Prostate gland (tissue), 2 donors: Measurements from ENCODE around the gene SUCLG1. TPM values are rescaled to one million over a fixed set of nuclear protein-coding genes. Genes with fewer than 3 reads are reported as not detected.

Experiments
- DNase-seq: peaks from one replicate; pipeline ENCODE4 v3.0.0-alpha.2; 2019; ENCODE audit warnings: low spot score
- H3K27ac ChIP-seq, 2 donors: fragments of 200-600 bp; sonication (generic); 2 replicates each; pipeline ENCODE4 v1.5.1; 2017 to 2019
- H3K27me3 ChIP-seq: fragments of 200-600 bp; sonication (generic); replicated peaks from 2 replicates; pipeline ENCODE4 v1.5.1; 2019; ENCODE audit not compliant: insufficient read depth
- H3K36me3 ChIP-seq, 2 donors: fragments of 200-600 bp; sonication (generic); 1 replicate in 1 of 2; 2 replicates in 1 of 2; pipeline versions ENCODE4 v1.5.1 to v1.8.1; 2017 to 2019
- H3K4me1 ChIP-seq: fragments of 200-600 bp; sonication (generic); replicated peaks from 2 replicates; pipeline ENCODE4 v1.5.1; 2019
- H3K4me3 ChIP-seq, 2 donors: fragments of 200-600 bp; sonication (generic); 2 replicates each; pipeline ENCODE4 v1.5.1; 2017 to 2019
- H3K9me3 ChIP-seq: fragments of 200-600 bp; sonication (generic); 2 replicates; pipeline ENCODE4 v1.5.1; 2017
- CTCF ChIP-seq, 4 experiments: fragments of 200-600 bp in 2 of 4; fragments of 450-650 bp in 2 of 4; sonication (generic) in 2 of 4; IDR thresholded peaks; 1 replicate in 3 of 4; 2 replicates in 1 of 4; pipeline ENCODE4 v1.5.1; 2016 to 2019; ENCODE audit warnings: antibody characterized with exemption in 4 of 4, mild to moderate bottlenecking in 2 of 4, moderate library complexity in 2 of 4
- POLR2A ChIP-seq: fragments of 450-650 bp; IDR thresholded peaks from one replicate; pipeline ENCODE4 v1.6.1; 2016; ENCODE audit warnings: antibody characterized with exemption, mild to moderate bottlenecking
- POLR2AphosphoS5 ChIP-seq: sonication (generic); formaldehyde crosslinking; IDR thresholded peaks from one replicate; pipeline ENCODE4 v1.6.1; 2017; ENCODE audit warnings: antibody characterized with exemption
- WGBS: methylation state at CpG from one replicate; pipeline ENCODE4 v1.1.5; 2018; 5-methylcytosine and 5-hydroxymethylcytosine counted together
- intact Hi-C: fragments of 100-400 bp; cut with DNase I; formaldehyde crosslinking; loops from one replicate; pipeline ENCODE4 v1.14.2; 2022
- total RNA-seq, 2 donors: library from RNA; depleted of rRNA; stranded (reverse); fragments of >200 nt; gene quantifications; one replicate each; pipeline ENCODE4 v1.1.0, GENCODE V29; 2016

Gene SUCLG1
- total RNA-seq, 2 donors from 2014 or later: 50.3 to 92.2 TPM

- 76% methylated on average over 3 of the region's 3 CpGs for WGBS
- intact Hi-C loops: no loop called here
Observed at GRCh38 chr2:84449055-84449454, 10.0 kb downstream of the SUCLG1 start.

GRCh38 chr2:84443477-84443876 lies 15.6 kb downstream of the SUCLG1 start:
- Histone ChIP-seq H3K36me3 (no peaks in the 10 kb centered on the region), H3K4me3 (no peak overlapping the region), H3K27me3 (no peaks in the 10 kb centered on the region), H3K9me3 (no peaks in the 10 kb centered on the region), H3K27ac (no peak overlapping the region), H3K4me1 (no peaks in the 10 kb centered on the region)
- no peak for DNase-seq
- no peak for TF ChIP-seq POLR2AphosphoS5
- TF ChIP-seq CTCF (IDR thresholded peaks at IDR 0.05): no peak
- TF ChIP-seq POLR2A: no peak
- intact Hi-C loops: no loop called here

More at GRCh38 chr2:84449055-84449454, 10.0 kb downstream of the SUCLG1 start:
- Histone ChIP-seq H3K36me3 (no peaks in the 10 kb centered on the region), H3K27ac (no peak overlapping the region), H3K27me3 (no peaks in the 10 kb centered on the region), H3K4me1 (no peaks in the 10 kb centered on the region), H3K9me3 (no peaks in the 10 kb centered on the region), H3K4me3 (no peak overlapping the region)
- no peak for DNase-seq
- TF ChIP-seq CTCF (IDR thresholded peaks at IDR 0.05) (no peak), POLR2AphosphoS5 (no peak), POLR2A (no peak)

GRCh38 chr2:84442888-84443287 lies 16.2 kb downstream of the SUCLG1 start:
- Histone ChIP-seq H3K4me3 (no peak overlapping the region), H3K4me1 (no peaks in the 10 kb centered on the region), H3K27ac (no peak overlapping the region), H3K27me3 (no peaks in the 10 kb centered on the region), H3K36me3 (no peaks in the 10 kb centered on the region), H3K9me3 (no peaks in the 10 kb centered on the region)
- DNase-seq: no peak
- TF ChIP-seq CTCF (IDR thresholded peaks at IDR 0.05): no peak
- TF ChIP-seq POLR2A: no peak
- no peak for TF ChIP-seq POLR2AphosphoS5
- intact Hi-C loops: no loop called here
- 90% methylated on average over 3 of the region's 3 CpGs for WGBS

GRCh38 chr2:84441505-84441904 lies 17.6 kb downstream of the SUCLG1 start:
- H3K9me3 ChIP-seq: no peaks in the 10 kb centered on the region
- H3K27ac ChIP-seq: no peak overlapping the region
- H3K36me3 ChIP-seq: no peaks in the 10 kb centered on the region
- no peak overlapping the region for H3K4me3 ChIP-seq
- DNase-seq: no peak
- no peaks in the 10 kb centered on the region for H3K27me3 ChIP-seq
- 92% methylated on average over 1 of the region's 1 CpG for WGBS
- intact Hi-C loops: no loop called here
- H3K4me1 ChIP-seq: no peaks in the 10 kb centered on the region
- no peak for TF ChIP-seq POLR2A
- TF ChIP-seq CTCF (IDR thresholded peaks at IDR 0.05): no peak
- TF ChIP-seq POLR2AphosphoS5: no peak

GRCh38 chr2:84441036-84441435 lies 18.0 kb downstream of the SUCLG1 start:
- no peak overlapping the region for H3K4me3 ChIP-seq
- H3K27ac ChIP-seq: no peak overlapping the region
- intact Hi-C loops: no loop called here
- TF ChIP-seq CTCF (IDR thresholded peaks at IDR 0.05) (no peak), POLR2A (no peak), POLR2AphosphoS5 (no peak)
- 87% methylated on average over 4 of the region's 4 CpGs for WGBS
- H3K9me3 ChIP-seq: no peaks in the 10 kb centered on the region
- no peaks in the 10 kb centered on the region for H3K36me3 ChIP-seq
- no peak for DNase-seq
- no peaks in the 10 kb centered on the region for H3K27me3 ChIP-seq
- no peaks in the 10 kb centered on the region for H3K4me1 ChIP-seq
